ENCODE measurements around the gene PTTG2.

PTTG2 gene

GRCh38 chr4:37946503-37947179, 13.6 kb upstream of the PTTG2 start:
- DNase-seq (ENCODE audit: low spot score), result no peak
- TF ChIP-seq CTCF (IDR thresholded peaks at IDR 0.05), result no peak
- Histone ChIP-seq H3K27ac (peak overlapping the region in 1 of 2 donors; percentile 5), H3K4me3 (no peak overlapping the region)

GRCh38 chr4:37948542-37948941, 11.7 kb upstream of the PTTG2 start:
- TF ChIP-seq CTCF (IDR thresholded peaks at IDR 0.05), result no peak
- no peak for DNase-seq (ENCODE audit: low spot score)
- H3K27ac ChIP-seq, result no peak overlapping the region
- H3K4me3 ChIP-seq, result no peak overlapping the region

GRCh38 chr4:37949636-37950426, 10.4 kb upstream of the PTTG2 start:
- no peak overlapping the region for H3K27ac ChIP-seq
- no peak for TF ChIP-seq CTCF (IDR thresholded peaks at IDR 0.05)
- no peak overlapping the region for H3K4me3 ChIP-seq
- no peak for DNase-seq (ENCODE audit: low spot score)

GRCh38 chr4:37951461-37952352, 8.5 kb upstream of the PTTG2 start:
- no peak for DNase-seq (ENCODE audit: low spot score)
- Histone ChIP-seq H3K27ac (no peak overlapping the region), H3K4me3 (no peak overlapping the region)
- TF ChIP-seq CTCF (IDR thresholded peaks at IDR 0.05), result no peak

- no peak for TF ChIP-seq CTCF (IDR thresholded peaks at IDR 0.05)
- no peak for DNase-seq (ENCODE audit: low spot score)
- Histone ChIP-seq H3K4me3 (no peak overlapping the region), H3K27ac (no peak overlapping the region)
Observed at GRCh38 chr4:37953156-37953555, 7.0 kb upstream of the PTTG2 start.

- no peak for DNase-seq (ENCODE audit: low spot score)
- TF ChIP-seq CTCF (IDR thresholded peaks at IDR 0.05), result no peak
Observed at GRCh38 chr4:37953620-37954293, 6.4 kb upstream of the PTTG2 start.

More at GRCh38 chr4:37953620-37954293, 6.4 kb upstream of the PTTG2 start:
- no peak overlapping the region for H3K4me3 ChIP-seq
- H3K27ac ChIP-seq, result no peak overlapping the region

All from coronary artery (tissue), 2 donors.